H7 (cell line): Measurements from ENCODE around the gene CPSF2. TPM values are rescaled to one million over a fixed set of nuclear protein-coding genes. Genes with fewer than 3 reads are reported as not detected.

Source experiments
- DNase-seq: peaks from one replicate; pipeline ENCODE4 v3.0.0; 2012
- H3K27me3 ChIP-seq: 2 replicates; pipeline ENCODE4 v1.6.0; 2011; ENCODE audit warnings: mild to moderate bottlenecking, low read length; ENCODE audit not compliant: control insufficient read depth, insufficient read depth
- H3K36me3 ChIP-seq: replicated peaks from 2 replicates; pipeline ENCODE4 v1.5.1; 2011; ENCODE audit warnings: low read length; ENCODE audit not compliant: control insufficient read depth, insufficient read depth
- H3K4me3 ChIP-seq: 2 replicates; pipeline ENCODE4 v1.5.1; 2011; ENCODE audit warnings: low read depth, mild to moderate bottlenecking, control low read depth, low read length, moderate library complexity; ENCODE audit not compliant: insufficient read depth
- total RNA-seq: library from RNA; depleted of rRNA; stranded (reverse); fragments of >200 nt; shearing (Covaris generic); gene quantifications from 2 replicates; pipeline ENCODE4 v1.2.3, GENCODE V29; 2014; rRNA removed

CPSF2 gene
- total RNA-seq: 54.8 and 66.3 TPM in 2 replicates

DNA sequence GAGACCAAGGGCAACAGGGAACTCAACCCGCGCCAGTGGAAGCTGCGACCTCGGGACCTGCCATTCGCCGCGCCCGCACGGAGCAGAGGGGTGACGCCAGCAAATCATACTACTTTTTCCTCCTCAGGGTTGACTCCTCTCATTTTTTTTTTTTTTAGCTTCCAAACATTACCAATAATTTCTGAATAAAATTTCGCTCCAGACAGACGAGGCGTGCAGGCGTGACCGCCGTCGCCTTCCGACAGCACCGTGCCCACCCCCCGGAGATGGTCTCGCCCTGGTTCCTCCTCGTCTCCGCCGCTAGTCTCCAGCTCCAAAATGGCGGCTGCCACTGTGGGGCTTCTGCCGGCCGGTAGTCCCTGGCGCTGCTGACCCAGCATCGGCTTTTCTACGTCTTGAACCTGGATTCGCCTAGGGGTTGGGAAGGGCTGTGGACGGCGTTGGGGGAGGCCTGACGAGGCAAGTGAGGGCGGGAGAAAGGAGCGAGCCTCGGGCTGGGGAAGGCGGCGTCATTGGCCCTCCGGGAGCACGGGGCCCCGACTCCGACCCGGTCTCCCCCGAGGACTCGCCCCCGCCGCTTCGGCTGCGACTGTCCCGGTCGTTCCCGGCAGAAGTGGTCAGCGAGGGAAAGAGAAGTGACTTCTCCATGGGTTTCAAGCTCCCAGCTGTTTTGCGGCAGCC lies at the start of gene CPSF2, which contains the start of gene NDUFB1:
Gene CPSF2, plus strand, starts transcription at position 300 of the 681 bp plus-strand sequence. CDS start 9,016 bp downstream, outside the sequence.
Gene NDUFB1, minus strand, starts transcription at position 37 of the 681 bp plus-strand sequence. CDS start 4,069 bp downstream, outside the sequence.
- Histone ChIP-seq H3K4me3 (peak within 1 kb of the TSS; percentile 78), H3K27me3 (no peaks in the 10 kb centered on the region), H3K36me3 (peaks cover 4% of the 10 kb centered on the region)
- DNase-seq: peak; percentile 95

GRCh38 chr14:92074555-92074954 lies 47.2 kb upstream of the CPSF2 start:
- no peak for DNase-seq
- H3K36me3 ChIP-seq: peaks cover 7% of the 10 kb centered on the region
- no peaks in the 10 kb centered on the region for H3K27me3 ChIP-seq
- no peak overlapping the region for H3K4me3 ChIP-seq

GRCh38 chr14:92088494-92088893 lies 33.3 kb upstream of the CPSF2 start:
- no peaks in the 10 kb centered on the region for H3K27me3 ChIP-seq
- peaks cover 7% of the 10 kb centered on the region for H3K36me3 ChIP-seq
- DNase-seq: no peak

GRCh38 chr14:92093320-92093719 lies 28.4 kb upstream of the CPSF2 start:
- no peaks in the 10 kb centered on the region for H3K27me3 ChIP-seq
- peak; percentile 27 for DNase-seq
- H3K4me3 ChIP-seq: no peak overlapping the region
- peaks cover 4% of the 10 kb centered on the region for H3K36me3 ChIP-seq

More at GRCh38 chr14:92088494-92088893, 33.3 kb upstream of the CPSF2 start:
- H3K4me3 ChIP-seq: no peak overlapping the region

- Histone ChIP-seq H3K27me3 (no peaks in the 10 kb centered on the region), H3K4me3 (no peak overlapping the region), H3K36me3 (peaks cover 1% of the 10 kb centered on the region)
Measured at GRCh38 chr14:92099802-92100201, 22.0 kb upstream of the CPSF2 start.

GRCh38 chr14:92103363-92103989 lies 18.3 kb upstream of the CPSF2 start:
- no peak for DNase-seq
- no peaks in the 10 kb centered on the region for H3K36me3 ChIP-seq
- H3K4me3 ChIP-seq: no peak overlapping the region
- no peaks in the 10 kb centered on the region for H3K27me3 ChIP-seq

More at GRCh38 chr14:92099802-92100201, 22.0 kb upstream of the CPSF2 start:
- DNase-seq: no peak

- Histone ChIP-seq H3K27me3 (no peaks in the 10 kb centered on the region), H3K36me3 (no peaks in the 10 kb centered on the region), H3K4me3 (peak overlapping the region; percentile 90)
- no peak for DNase-seq
Measured at GRCh38 chr14:92105073-92105892, 16.5 kb upstream of the CPSF2 start.

- Histone ChIP-seq H3K27me3 (no peaks in the 10 kb centered on the region), H3K36me3 (no peaks in the 10 kb centered on the region), H3K4me3 (peak overlapping the region; percentile 90)
- no peak for DNase-seq
Measured at GRCh38 chr14:92105893-92106142, 16.0 kb upstream of the CPSF2 start.

DNA sequence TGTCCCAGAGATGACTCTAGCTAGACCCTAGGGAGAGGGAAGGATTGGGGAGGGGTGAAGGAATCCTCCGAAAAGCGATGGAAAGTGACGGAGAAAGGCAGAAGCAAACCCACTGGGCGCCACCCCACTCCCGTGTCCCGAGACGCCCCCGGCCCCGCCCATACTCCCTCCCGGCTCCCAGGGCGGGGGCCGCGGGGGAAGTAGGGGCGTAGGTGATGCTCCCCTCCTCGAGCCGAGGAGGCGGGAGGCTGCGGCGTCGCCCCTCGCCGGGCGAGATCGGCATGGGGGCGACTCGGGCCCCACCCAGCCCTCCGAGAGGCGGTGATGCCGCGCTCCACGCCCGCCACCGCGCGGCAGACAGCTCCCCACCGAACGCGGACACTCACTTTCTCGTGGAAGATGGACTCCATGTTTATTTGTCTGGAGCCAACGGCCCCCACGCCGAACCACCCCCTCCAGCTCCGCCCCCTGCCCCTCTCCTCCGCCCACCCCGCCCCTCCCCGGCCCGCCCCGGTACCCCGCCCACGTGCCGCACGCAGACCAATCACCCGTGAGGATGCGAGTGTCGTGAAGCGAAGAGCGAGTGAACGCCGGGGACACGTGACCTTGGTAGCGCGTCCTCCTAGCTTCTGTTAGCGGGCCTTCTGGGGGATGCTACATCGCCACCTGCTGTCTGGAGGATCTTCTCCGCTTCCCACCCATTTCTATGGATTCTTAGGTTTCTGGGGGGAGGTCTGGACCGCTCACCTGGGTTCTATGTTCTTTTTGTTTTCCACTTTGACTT lies 15.4 kb upstream of the CPSF2 start, which contains the start of gene ATXN3:
Gene ATXN3, minus strand, starts transcription at position 440 of the 784 bp plus-strand sequence. Its CDS starts 30 bp downstream, at position 410.
- Histone ChIP-seq H3K4me3 (peak within 1 kb of the TSS; percentile 90), H3K27me3 (no peaks in the 10 kb centered on the region), H3K36me3 (no peaks in the 10 kb centered on the region)
- DNase-seq: peak; percentile 98

GRCh38 chr14:92108345-92109254 lies 13.2 kb upstream of the CPSF2 start:
- no peak overlapping the region for H3K4me3 ChIP-seq
- no peaks in the 10 kb centered on the region for H3K36me3 ChIP-seq
- peak; percentile 67 for DNase-seq
- H3K27me3 ChIP-seq: no peaks in the 10 kb centered on the region

DNA sequence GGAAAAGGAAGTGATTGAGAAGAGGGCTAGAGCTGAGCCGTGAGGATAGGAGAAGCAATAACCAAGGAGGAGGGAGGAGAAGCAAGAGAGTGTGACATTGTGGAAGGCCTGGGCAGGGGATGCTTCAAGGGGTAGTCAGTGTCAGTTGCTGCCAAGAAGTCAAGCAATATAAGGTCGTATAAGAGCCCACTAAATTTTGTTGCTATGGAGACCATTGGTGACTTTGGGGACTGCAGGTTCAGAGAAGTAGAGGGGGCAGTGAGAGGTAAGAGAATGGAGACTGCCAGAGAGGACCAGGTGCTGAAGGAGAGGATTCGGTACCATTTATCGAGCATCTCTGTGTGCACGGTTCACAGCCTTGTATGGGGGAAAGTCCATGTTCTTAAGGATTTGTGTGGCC lies 12.3 kb upstream of the CPSF2 start:
- no peak for DNase-seq
- no peaks in the 10 kb centered on the region for H3K36me3 ChIP-seq
- no peaks in the 10 kb centered on the region for H3K27me3 ChIP-seq
- H3K4me3 ChIP-seq: no peak overlapping the region

DNA sequence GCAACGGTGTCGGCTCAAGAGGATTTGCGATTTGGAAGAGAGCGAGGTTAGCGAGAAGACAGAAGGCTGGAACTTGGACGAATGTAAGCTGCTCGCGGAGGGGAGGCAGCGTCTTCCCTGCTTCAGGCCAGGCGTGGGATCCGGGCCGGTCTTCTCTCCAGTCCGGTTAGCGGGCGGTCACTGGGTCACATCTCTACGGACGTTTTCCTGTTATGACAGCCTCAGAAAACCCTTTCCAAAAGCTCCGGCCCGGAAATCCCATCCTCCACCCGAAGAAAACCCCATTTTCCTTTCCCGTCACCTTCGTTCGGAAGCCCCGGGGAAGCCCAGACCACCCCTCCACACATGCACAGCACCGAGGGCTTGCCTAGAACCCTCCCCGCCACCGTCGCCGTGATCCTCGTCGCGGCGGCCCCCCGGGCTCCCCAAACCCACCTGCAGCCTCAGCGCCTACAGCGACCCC lies 531 bp upstream of the CPSF2 start:
- Histone ChIP-seq H3K36me3 (peaks cover 2% of the 10 kb centered on the region), H3K27me3 (no peaks in the 10 kb centered on the region), H3K4me3 (peak overlapping the region; percentile 78)
- DNase-seq: no peak

DNA sequence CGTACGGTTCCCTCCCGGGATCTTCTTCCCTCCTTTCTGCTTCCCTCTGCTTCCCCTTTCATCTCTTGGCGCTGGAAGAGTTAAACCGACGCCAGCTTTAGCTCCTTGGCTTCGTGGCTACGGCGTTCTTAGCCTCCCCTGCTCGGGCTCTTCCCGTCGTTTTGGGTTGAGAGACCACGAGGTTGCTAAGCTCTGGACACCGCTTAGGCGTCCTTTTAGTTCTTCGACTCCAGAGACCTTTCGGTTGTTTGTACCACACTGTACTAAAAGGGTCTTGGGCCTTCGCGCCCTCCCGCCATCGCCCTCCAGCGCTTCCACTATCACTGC lies 545 bp downstream of the CPSF2 start:
- peak overlapping the region; percentile 78 for H3K4me3 ChIP-seq
- no peaks in the 10 kb centered on the region for H3K27me3 ChIP-seq
- DNase-seq: no peak
- peaks cover 7% of the 10 kb centered on the region for H3K36me3 ChIP-seq
